Thyroid gland (tissue), 4 donors: ENCODE data around the gene DMAC2L. TPM values are rescaled to one million over a fixed set of nuclear protein-coding genes. Genes with fewer than 3 reads are reported as not detected.

Source experiments
- DNase-seq, 2 donors: peaks; one replicate each; pipeline ENCODE4 v3.0.0-alpha.2; 2019
- H3K27ac ChIP-seq, 3 donors: fragments of 200-600 bp; sonication (generic); 1 replicate in 2 of 3; 2 replicates in 1 of 3; pipeline ENCODE4 v1.5.1; 2016 to 2019; ENCODE audit warnings: mild to moderate bottlenecking in 1 of 3, moderate library complexity in 1 of 3
- H3K27me3 ChIP-seq: fragments of 200-600 bp; sonication (generic); one replicate; pipeline ENCODE4 v1.5.1; 2019
- H3K36me3 ChIP-seq, 2 donors: fragments of 200-600 bp; sonication (generic); one replicate each; pipeline ENCODE4 v1.5.1; 2016 to 2019
- H3K4me1 ChIP-seq, 2 donors: fragments of 200-600 bp; sonication (generic); one replicate each; pipeline ENCODE4 v1.5.1; 2017 to 2019
- H3K4me3 ChIP-seq, 3 donors: fragments of 200-600 bp; sonication (generic); replicated peaks in 1 of 3; 1 replicate in 2 of 3; 2 replicates in 1 of 3; pipeline ENCODE4 v1.5.1; 2016; ENCODE audit warnings: mild to moderate bottlenecking in 1 of 3
- H3K9me3 ChIP-seq: fragments of 200-600 bp; sonication (generic); one replicate; pipeline ENCODE4 v1.5.1; 2017
- CTCF ChIP-seq, 6 experiments: fragments of 200-600 bp in 3 of 6; fragments of 450-650 bp in 3 of 6; sonication (generic) in 3 of 6; IDR thresholded peaks; one replicate each; pipeline ENCODE4 v1.5.1; 2016 to 2019; ENCODE audit warnings: antibody characterized with exemption in 6 of 6, mild to moderate bottlenecking in 2 of 6, inconsistent platforms in 1 of 6, moderate library complexity in 1 of 6
- POLR2A ChIP-seq, 2 donors: fragments of 450-650 bp; IDR thresholded peaks; one replicate each; pipeline ENCODE4 v1.6.1; 2017; ENCODE audit warnings: antibody characterized with exemption in 2 of 2, mild to moderate bottlenecking in 2 of 2, moderate library complexity in 1 of 2
- WGBS, 2 donors: methylation state at CpG; one replicate each; pipeline ENCODE4 v1.1.5; 2017; 5-methylcytosine and 5-hydroxymethylcytosine counted together
- intact Hi-C: fragments of 100-400 bp; cut with DNase I; formaldehyde crosslinking; loops from one replicate; pipeline ENCODE4 v1.15.1; 2023
- microRNA-seq: library from miRNA; unstranded; fragments of <30 nt; microRNA quantifications from one replicate; pipeline ENCODE4, GENCODE V29; 2016
- small RNA-seq: library from RNA; depleted of rRNA; stranded (forward); fragments of <200 nt; gene quantifications from one replicate; pipeline ENCODE3, GENCODE V24; 2016
- total RNA-seq, 4 donors: library from RNA; depleted of rRNA; stranded (reverse); fragments of >200 nt; gene quantifications; one replicate each; pipeline ENCODE4 v1.2.3, GENCODE V29; 2016

The DMAC2L gene
- total RNA-seq, 4 donors from 2014 or later, result 15.2 to 44.2 (median 32.8) TPM

- intact Hi-C loops, result no loop called here
- H3K27me3 ChIP-seq, result no peaks in the 10 kb centered on the region
- H3K36me3 ChIP-seq, result no peaks in the 10 kb centered on the region
- H3K4me1 ChIP-seq, result peaks cover 0 to 11% of the 10 kb centered on the region in 2 donors
- TF ChIP-seq CTCF (IDR thresholded peaks at IDR 0.05), result no peak
- TF ChIP-seq POLR2A (IDR thresholded peaks at IDR 0.05), result no peak
- no peak overlapping the region for H3K4me3 ChIP-seq
- DNase-seq, result no peak
- H3K27ac ChIP-seq, result no peak overlapping the region
- H3K9me3 ChIP-seq, result no peaks in the 10 kb centered on the region
- WGBS, 2 donors, result 85 to 91% methylated on average over 3 of the region's 3 CpGs
Measured at GRCh38 chr14:50366115-50366514, 54.0 kb downstream of the DMAC2L start.

DNA sequence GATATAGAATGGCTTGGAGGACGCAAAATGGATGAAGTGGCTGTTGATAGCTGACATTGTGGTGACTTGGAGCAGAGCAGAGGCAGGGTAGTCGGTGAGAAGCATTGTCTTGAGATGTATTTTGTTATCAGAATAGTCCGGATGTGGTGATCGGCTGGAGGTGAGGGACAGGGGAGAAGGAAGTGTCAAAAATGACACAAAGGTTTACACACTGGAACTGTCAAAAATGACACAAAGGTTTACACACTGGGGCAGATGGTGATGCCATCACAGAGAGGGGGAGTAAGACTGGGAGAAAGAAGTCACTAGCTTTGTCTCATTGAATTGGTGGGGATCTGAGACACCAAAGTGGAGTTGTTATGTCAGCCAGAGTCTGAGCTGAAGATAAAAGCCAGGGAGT is 54.5 kb downstream of the DMAC2L start:
- Histone ChIP-seq H3K9me3 (no peaks in the 10 kb centered on the region), H3K27ac (no peak overlapping the region), H3K4me3 (no peak overlapping the region), H3K36me3 (no peaks in the 10 kb centered on the region), H3K27me3 (no peaks in the 10 kb centered on the region), H3K4me1 (peaks cover 0 to 11% of the 10 kb centered on the region in 2 donors)
- no peak for DNase-seq
- WGBS, 2 donors, result 89 to 93% methylated on average over 4 of the region's 4 CpGs
- intact Hi-C loops, result no loop called here
- TF ChIP-seq CTCF (IDR thresholded peaks at IDR 0.05), result no peak
- no peak for TF ChIP-seq POLR2A (IDR thresholded peaks at IDR 0.05)

DNA sequence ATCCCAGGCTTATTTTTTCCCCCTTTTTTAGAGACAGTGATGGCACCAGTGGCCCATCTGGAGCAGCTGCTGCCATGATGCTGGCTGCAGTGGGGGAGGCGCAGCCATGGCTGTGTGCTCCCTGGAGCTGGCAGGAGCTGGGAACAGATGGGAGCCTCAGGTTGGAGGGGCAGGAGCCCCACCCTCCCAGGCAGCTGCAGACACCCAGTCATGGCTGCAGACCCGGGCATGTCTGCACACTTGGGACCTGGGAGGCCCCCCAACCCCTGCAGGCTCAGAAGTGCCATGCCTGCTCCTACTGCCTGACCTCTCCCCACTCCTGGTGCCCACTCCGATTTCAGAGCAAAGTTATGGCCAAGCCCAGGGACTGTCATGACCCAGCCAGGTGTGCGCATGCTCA is 59.4 kb downstream of the DMAC2L start:
- 93 to 96% methylated on average over 3 to 4 of the region's 4 CpGs for WGBS, 2 donors
- Histone ChIP-seq H3K4me1 (no peaks in the 10 kb centered on the region), H3K9me3 (no peaks in the 10 kb centered on the region), H3K27ac (no peak overlapping the region), H3K4me3 (no peak overlapping the region), H3K36me3 (no peaks in the 10 kb centered on the region), H3K27me3 (no peaks in the 10 kb centered on the region)
- TF ChIP-seq CTCF (IDR thresholded peaks at IDR 0.05), result no peak
- no peak for TF ChIP-seq POLR2A (IDR thresholded peaks at IDR 0.05)
- intact Hi-C loops, result no loop called here
- no peak for DNase-seq

GRCh38 chr14:50373959-50374358 is 61.8 kb downstream of the DMAC2L start:
- intact Hi-C loops, result no loop called here
- no peak for DNase-seq
- Histone ChIP-seq H3K36me3 (no peaks in the 10 kb centered on the region), H3K4me1 (no peaks in the 10 kb centered on the region), H3K27me3 (no peaks in the 10 kb centered on the region), H3K9me3 (no peaks in the 10 kb centered on the region), H3K4me3 (no peak overlapping the region), H3K27ac (no peak overlapping the region)
- TF ChIP-seq CTCF (IDR thresholded peaks at IDR 0.05) (no peak), POLR2A (IDR thresholded peaks at IDR 0.05) (no peak)
- WGBS, 2 donors, result 79 to 95% methylated on average over 3 of the region's 3 CpGs

GRCh38 chr14:50375760-50376159 is 63.6 kb downstream of the DMAC2L start:
- no peaks in the 10 kb centered on the region for H3K9me3 ChIP-seq
- no peaks in the 10 kb centered on the region for H3K4me1 ChIP-seq
- TF ChIP-seq CTCF (IDR thresholded peaks at IDR 0.05) (no peak), POLR2A (IDR thresholded peaks at IDR 0.05) (no peak)
- 97% methylated on average over 5 of the region's 5 CpGs for WGBS, 2 donors
- H3K27me3 ChIP-seq, result no peaks in the 10 kb centered on the region
- H3K27ac ChIP-seq, result no peak overlapping the region
- no peaks in the 10 kb centered on the region for H3K36me3 ChIP-seq
- DNase-seq, result no peak
- intact Hi-C loops, result no loop called here
- H3K4me3 ChIP-seq, result no peak overlapping the region

Small RNA genes lying within 50 kb of the gene (microRNA-seq; reads per million reads assigned to microRNA genes)
- gene MIR4504, result not detected

Small RNA genes lying within 50 kb of the gene (small RNA-seq; reads per million reads assigned to genes)
- not detected for gene MIR4504

Other genes starting within 250 kb of the DMAC2L start
- 10 to 100 TPM in 3 of 4 donors, 1 to 10 TPM in 1; 4.5 to 16.0 (median 12.3) TPM for gene VCPKMT, start 195.8 kb upstream of the DMAC2L start, total RNA-seq
- gene SOS2, start 80.7 kb upstream of the DMAC2L start, total RNA-seq, result 10 to 100 TPM; 43.4 to 69.9 (median 57.9) TPM
- gene L2HGDH, start 95 bp upstream of the DMAC2L start, total RNA-seq, result 10 to 100 TPM in 2 of 4 donors, 1 to 10 TPM in 2; 8.7 to 10.9 (median 9.7) TPM
- gene CDKL1, start 84.6 kb downstream of the DMAC2L start, total RNA-seq, result 10 to 100 TPM; 18.6 to 37.9 (median 35.5) TPM
- 100 to 1,000 TPM; 139 to 259 (median 153) TPM for gene MAP4K5, start 220.2 kb downstream of the DMAC2L start, total RNA-seq
- 1 to 10 TPM; 2.1 to 5.4 (median 4.6) TPM for gene ATL1, start 247.8 kb downstream of the DMAC2L start, total RNA-seq